Ishikawa (cell line): ENCODE data around the gene CTSD.

Source experiments
- CEBPB ChIP-seq: IDR thresholded peaks from 2 replicates; pipeline ENCODE4 v1.6.1; 2012
- CREB1 ChIP-seq: IDR thresholded peaks from 2 replicates; pipeline ENCODE4 v1.6.1; 2012; ENCODE audit warnings: low read depth
- EGR1 ChIP-seq: IDR thresholded peaks from 2 replicates; pipeline ENCODE4 v1.6.1; 2012
- EP300 ChIP-seq: IDR thresholded peaks from 2 replicates; pipeline ENCODE4 v1.6.1; 2012; ENCODE audit warnings: borderline replicate concordance
- FOXM1 ChIP-seq: IDR thresholded peaks from 2 replicates; pipeline ENCODE4 v1.6.1; 2012; ENCODE audit warnings: low read depth, borderline replicate concordance
- NFIC ChIP-seq: IDR thresholded peaks from 2 replicates; pipeline ENCODE4 v1.6.1; 2012
- RAD21 ChIP-seq: IDR thresholded peaks from 2 replicates; pipeline ENCODE4 v1.6.1; 2012; ENCODE audit warnings: low read depth
- TAF1 ChIP-seq: IDR thresholded peaks from 2 replicates; pipeline ENCODE4 v1.6.1; 2012; ENCODE audit warnings: low read depth, mild to moderate bottlenecking
- TCF12 ChIP-seq: IDR thresholded peaks from 2 replicates; pipeline ENCODE4 v1.6.1; 2012; ENCODE audit warnings: low read depth
- TEAD4 ChIP-seq: IDR thresholded peaks from 2 replicates; pipeline ENCODE4 v1.6.1; 2012
- YY1 ChIP-seq: IDR thresholded peaks from 2 replicates; pipeline ENCODE4 v1.6.1; 2012; ENCODE audit warnings: low read depth
- ZBTB7A ChIP-seq: IDR thresholded peaks from 2 replicates; pipeline ENCODE4 v1.6.1; 2012; ENCODE audit warnings: low read depth
- TF ChIP-seq, protein P1 (sequence below): IDR thresholded peaks from 2 replicates; pipeline ENCODE4 v1.6.1; 2012; ENCODE audit warnings: low read depth, mild to moderate bottlenecking
- TF ChIP-seq, protein P2 (sequence below): IDR thresholded peaks from 2 replicates; pipeline ENCODE4 v1.6.1; 2012
- TF ChIP-seq, protein P3 (sequence below): IDR thresholded peaks from 2 replicates; pipeline ENCODE4 v1.6.1; 2012

The CTSD gene

DNA sequence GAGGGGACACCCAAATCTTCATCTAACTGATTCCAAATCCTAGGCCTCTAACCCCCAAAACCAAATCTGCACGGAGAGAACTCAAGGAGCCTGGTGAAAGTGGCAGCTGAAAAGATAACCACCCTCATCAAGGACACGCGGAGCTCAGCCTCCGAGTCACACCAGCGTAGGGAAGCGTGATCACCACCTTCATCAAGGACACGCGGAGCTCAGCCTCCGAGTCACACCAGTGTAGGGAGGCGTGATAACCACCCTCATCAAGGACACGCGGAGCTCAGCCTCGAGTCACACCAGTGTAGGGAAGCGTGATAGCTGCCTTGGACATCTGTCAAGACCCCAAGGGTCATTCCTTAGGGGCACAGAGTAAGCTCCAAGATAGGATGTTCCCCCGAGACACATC, 41.8 kb upstream of the CTSD start:
- no peak for TF ChIP-seq CEBPB

DNA sequence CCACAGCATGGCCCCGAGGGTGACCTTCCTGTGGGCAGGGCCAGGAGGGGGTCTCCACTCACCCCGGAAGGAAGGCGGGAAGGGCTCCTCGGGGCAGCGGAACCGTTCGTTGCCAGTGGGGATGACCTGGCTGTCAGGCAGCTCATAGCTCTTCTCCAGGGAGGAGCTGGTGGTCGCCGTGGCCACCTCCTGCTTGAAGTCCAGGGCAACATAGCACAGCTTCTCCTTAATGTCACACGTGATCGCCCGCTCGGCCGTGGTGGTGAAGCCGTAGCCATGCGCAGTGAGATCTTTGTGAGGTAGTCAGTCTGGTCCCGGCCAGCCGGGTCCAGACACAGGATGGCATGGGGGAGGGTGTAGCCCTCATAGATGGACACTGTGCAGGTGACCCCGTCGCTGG, 39.5 kb upstream of the CTSD start:
- TF ChIP-seq TAF1 (no peak), TEAD4 (no peak), RAD21 (no peak), EP300 (no peak), YY1 (no peak), TCF12 (no peak), ZBTB7A (no peak), FOXM1 (no peak), CREB1 (no peak), EGR1 (no peak), CEBPB (no peak), NFIC (no peak)
- TF ChIP-seq, protein P1, sequence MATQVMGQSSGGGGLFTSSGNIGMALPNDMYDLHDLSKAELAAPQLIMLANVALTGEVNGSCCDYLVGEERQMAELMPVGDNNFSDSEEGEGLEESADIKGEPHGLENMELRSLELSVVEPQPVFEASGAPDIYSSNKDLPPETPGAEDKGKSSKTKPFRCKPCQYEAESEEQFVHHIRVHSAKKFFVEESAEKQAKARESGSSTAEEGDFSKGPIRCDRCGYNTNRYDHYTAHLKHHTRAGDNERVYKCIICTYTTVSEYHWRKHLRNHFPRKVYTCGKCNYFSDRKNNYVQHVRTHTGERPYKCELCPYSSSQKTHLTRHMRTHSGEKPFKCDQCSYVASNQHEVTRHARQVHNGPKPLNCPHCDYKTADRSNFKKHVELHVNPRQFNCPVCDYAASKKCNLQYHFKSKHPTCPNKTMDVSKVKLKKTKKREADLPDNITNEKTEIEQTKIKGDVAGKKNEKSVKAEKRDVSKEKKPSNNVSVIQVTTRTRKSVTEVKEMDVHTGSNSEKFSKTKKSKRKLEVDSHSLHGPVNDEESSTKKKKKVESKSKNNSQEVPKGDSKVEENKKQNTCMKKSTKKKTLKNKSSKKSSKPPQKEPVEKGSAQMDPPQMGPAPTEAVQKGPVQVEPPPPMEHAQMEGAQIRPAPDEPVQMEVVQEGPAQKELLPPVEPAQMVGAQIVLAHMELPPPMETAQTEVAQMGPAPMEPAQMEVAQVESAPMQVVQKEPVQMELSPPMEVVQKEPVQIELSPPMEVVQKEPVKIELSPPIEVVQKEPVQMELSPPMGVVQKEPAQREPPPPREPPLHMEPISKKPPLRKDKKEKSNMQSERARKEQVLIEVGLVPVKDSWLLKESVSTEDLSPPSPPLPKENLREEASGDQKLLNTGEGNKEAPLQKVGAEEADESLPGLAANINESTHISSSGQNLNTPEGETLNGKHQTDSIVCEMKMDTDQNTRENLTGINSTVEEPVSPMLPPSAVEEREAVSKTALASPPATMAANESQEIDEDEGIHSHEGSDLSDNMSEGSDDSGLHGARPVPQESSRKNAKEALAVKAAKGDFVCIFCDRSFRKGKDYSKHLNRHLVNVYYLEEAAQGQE, result no peak
- TF ChIP-seq, protein P2, sequence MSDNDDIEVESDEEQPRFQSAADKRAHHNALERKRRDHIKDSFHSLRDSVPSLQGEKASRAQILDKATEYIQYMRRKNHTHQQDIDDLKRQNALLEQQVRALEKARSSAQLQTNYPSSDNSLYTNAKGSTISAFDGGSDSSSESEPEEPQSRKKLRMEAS, result no peak
- TF ChIP-seq, protein P3, sequence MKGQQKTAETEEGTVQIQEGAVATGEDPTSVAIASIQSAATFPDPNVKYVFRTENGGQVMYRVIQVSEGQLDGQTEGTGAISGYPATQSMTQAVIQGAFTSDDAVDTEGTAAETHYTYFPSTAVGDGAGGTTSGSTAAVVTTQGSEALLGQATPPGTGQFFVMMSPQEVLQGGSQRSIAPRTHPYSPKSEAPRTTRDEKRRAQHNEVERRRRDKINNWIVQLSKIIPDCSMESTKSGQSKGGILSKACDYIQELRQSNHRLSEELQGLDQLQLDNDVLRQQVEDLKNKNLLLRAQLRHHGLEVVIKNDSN, result no peak

DNA sequence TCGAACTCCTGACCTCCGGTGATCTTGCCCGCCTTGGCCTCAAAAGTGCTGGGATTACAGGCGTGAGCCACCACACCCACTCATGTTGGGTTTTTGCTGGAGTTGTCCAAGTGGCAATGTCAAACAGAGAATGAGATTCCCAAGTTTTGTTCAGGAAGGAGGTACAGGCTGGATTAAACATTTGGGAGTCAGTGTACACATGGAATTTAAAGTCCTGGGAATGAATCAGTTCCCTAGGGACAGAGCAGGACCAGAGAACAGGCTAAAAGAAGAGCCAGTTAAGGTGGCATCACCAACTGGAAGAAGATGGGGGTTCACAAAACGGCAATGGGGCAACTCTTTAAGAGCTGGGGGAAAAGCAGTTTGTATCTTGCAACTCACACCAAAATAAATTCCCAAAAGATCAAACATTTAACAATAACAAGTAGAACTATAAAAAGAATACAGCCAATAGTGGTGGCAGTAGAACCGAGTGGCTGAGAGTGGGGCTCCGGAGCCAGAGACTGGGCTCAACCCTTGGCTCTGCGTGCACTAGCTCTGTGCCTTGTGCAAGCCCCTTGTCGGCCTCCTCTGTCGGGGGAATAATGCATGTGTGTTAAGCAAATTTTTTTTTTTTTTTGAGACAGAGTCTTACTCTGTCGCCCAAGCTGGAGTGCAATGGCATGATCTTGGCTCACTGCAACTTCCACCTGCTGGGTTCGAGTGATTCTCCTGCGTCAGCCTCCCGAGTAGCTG, 33.8 kb upstream of the CTSD start:
- no peak for TF ChIP-seq YY1
- no peak for TF ChIP-seq RAD21
- TF ChIP-seq CREB1, result no peak
- no peak for TF ChIP-seq EGR1
- no peak for TF ChIP-seq TAF1
- TF ChIP-seq NFIC, result no peak
- TF ChIP-seq, protein P2, result no peak
- TF ChIP-seq CEBPB, result no peak
- TF ChIP-seq TEAD4, result no peak
- TF ChIP-seq, protein P1, result no peak
- TF ChIP-seq FOXM1, result no peak
- no peak for TF ChIP-seq ZBTB7A
- no peak for TF ChIP-seq EP300
- no peak for TF ChIP-seq TCF12
- TF ChIP-seq, protein P3, result no peak

DNA sequence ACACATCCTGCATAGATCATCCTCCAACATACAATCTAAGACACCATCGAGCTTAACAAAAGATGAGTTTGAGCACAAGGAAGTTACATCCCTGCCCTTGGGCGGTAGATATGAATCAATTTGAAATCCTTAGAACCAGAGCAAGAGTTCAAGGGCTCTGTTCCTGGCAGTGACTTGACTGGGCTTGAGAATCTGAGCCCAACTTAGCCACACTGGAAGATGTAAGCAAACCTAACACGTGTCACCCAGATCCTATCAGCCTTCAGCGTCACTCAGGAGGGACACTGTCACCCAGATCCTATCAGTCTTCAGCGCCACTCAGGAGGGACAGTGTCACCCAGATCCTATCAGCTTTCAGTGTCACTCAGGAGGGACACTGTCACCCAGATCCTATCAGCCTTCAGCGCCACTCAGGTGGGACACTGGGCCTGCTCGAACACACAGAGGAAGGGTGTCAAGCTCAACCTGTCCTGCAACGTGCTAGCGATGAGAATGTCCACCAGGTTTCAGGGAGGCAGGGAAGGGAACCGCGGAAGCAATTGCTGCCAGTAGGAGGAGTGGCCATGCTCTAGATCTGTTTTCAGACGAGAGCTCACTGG, 32.8 kb upstream of the CTSD start:
- TF ChIP-seq EGR1, result no peak
- TF ChIP-seq, protein P1, result no peak
- no peak for TF ChIP-seq TCF12
- TF ChIP-seq EP300, result no peak
- TF ChIP-seq TAF1, result no peak
- no peak for TF ChIP-seq RAD21
- TF ChIP-seq YY1, result no peak
- TF ChIP-seq CREB1, result no peak
- no peak for TF ChIP-seq ZBTB7A
- no peak for TF ChIP-seq TEAD4
- TF ChIP-seq, protein P3, result no peak
- no peak for TF ChIP-seq FOXM1
- no peak for TF ChIP-seq CEBPB
- no peak for TF ChIP-seq NFIC
- TF ChIP-seq, protein P2, result no peak
